HG02623 (cell line): ENCODE measurements around the gene TMEM117.

ENCODE experiments used
- ATAC-seq: cut with Tn5 transposase; IDR thresholded peaks from one replicate; pipeline ENCODE4 v1.9.1; 2021; ENCODE audit warnings: moderate library complexity; ENCODE audit not compliant: unreplicated experiment

Gene TMEM117

DNA sequence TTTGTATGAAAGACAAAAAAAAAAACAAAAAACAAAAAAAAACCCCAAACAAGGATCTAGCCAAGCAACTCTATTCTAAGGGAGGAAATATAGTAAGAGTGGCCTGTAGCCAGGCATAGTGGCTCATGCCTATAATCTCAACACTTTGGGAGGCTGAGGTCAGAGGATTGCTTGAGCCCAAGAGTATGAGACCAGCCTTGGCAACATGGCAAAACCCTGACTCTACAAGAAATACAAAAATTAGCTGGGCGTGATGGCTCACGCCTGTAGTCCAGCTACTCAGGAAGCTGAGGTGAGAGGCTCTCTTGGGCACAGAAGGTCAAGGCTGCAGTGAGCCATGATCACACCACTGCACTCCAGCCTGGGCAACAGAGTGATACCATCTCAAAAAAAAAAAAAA lies 47.9 kb downstream of the TMEM117 start:
- no peak for ATAC-seq

DNA sequence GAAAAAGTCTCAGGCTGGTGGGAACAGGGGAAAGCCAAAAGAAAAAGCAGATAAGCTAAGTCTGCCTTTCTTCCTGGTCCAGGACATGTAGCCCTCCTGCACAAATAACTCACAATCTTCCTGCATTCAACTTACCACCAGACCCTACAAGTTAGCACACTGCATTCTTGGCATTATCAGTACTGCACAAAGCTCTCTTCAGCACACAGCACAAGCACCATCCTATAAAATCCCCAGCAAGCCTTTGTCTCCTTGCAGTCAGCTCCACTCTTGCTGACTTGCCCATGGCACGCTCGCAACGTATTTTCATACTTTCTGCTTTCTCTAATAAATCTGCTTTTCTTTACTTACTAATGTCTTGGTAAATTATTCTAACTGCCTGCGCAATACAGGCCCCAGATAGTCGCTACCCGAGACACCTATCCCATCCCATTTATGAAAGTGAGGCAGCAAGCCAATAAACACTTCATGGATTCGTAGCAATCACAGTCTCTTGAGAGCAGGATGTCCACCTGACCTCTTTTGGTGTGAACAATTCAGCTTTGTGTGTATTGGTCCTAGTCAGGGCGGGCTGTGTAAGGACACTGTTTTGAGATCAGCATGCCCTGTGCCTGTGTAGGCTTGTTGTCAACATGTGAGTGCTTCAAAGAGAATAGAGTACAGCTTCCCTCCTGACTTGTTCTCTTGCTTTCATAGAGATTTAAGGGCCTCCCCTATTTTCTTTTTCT lies 49.0 kb downstream of the TMEM117 start:
- no peak for ATAC-seq

DNA sequence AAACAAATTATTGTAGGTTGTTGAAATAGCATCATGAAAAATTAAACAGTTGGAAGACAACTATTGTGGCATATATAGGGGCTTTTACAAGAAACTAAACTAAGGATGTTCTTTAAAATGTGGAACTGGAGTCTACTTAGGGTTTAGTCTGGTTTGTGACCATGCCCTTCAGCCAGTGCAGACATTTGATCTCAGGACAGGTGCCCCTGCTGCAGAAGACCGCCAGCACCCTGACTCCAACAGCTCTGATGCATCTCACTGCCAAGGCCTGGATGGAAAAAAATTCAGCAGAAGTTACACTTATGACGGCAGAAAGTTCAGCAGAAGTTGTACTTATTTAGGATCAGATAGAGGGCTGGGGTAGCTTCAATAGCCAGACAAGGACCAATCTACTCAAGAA lies 51.5 kb downstream of the TMEM117 start:
- no peak for ATAC-seq

DNA sequence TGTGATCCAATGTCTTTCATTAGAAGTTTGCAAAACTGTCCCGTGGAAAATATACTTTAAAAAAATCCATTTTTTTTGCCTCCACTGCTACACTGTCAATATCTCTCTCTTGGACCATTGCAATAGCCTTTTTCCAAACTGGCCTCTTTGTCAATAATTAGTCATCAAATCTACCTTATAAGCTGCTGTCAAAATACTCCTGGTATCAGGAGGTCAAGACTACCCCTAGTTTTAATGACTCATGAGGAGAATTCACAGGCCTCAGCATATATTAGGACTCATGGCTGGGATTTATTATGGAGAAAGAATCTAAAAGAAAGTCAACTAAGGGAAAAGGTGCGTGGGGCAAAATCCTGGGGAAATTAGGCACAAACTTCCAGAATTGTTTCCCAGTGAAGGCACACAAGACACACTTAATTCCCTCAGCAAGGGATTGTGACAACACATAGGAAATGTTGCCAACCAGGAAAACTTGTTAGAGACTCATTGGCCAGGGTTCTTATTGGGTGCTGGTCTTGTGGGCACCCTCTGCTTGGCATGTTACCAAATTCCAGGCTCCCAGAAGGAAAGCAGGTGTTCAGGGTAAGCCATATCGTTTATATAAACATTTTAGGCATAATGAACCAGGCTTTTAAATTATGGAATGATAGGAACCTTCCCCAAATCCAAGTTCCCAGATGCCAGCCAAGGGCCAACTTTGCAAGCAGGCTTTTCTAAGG lies 56.1 kb downstream of the TMEM117 start:
- no peak for ATAC-seq

DNA sequence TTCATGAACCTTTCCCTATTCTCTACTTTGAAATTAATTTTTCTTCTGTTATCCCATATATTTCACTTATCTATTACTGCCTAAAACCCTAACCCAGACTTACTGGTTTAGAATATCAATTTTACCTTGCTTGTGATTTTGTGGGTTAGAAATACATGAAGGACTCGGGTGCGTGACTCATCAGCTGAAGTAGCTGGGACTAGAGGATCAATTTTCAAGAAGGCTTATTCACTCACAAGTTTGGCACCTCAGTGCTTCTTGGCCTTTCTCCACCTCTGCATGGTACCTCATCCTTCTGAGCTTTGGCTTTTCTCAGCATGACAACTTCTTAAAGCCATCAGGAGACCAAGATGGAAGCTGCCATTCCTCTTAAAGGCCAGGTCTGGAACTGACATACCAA lies 57.8 kb downstream of the TMEM117 start:
- ATAC-seq = no peak

DNA sequence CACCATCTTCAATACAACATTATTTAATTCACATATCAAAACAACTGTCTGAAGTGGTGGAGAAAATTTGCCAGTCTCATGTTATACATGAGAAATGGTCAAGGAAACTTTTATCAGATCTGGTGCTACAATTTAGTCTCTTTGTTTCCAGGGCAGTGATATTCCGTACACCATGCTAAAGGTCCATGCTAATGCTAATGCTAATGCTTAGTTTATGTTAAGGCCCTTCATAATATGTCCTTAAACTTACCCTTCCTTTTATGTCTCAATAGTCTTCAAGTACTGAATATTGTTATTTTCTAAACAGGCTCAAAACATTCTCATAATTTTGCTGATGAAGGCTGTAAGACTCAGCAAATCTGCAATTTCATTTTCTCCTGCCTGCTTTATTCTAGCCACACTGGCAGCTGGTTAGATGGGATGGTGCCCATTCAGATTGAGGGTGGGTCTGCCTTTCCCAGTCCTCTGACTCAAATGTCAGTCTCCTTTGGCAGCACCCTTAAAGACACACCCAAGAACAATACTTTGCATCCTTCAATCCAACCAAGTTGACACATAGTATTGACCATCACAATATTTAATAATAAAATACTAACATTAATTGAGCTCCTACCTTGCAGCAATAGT lies 59.8 kb downstream of the TMEM117 start:
- ATAC-seq = no peak

DNA sequence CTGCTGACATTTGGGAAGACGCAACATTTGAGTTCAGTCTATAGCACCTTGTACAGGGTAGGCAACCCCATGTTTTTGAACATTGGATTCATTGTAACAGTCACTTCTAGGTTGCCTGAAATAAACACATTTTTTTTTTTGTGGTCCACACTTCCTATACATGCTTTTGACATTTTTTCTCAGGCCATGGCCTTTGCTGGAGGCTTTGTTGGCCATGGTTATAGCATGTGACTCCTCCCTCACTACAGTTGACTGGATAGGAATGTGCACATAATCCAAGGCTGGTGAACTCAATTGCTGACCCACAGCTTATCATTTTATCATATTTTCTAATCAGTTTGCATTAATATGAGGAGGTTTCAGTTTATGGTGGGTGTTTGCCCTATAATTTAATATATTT lies 60.6 kb downstream of the TMEM117 start:
- no peak for ATAC-seq

DNA sequence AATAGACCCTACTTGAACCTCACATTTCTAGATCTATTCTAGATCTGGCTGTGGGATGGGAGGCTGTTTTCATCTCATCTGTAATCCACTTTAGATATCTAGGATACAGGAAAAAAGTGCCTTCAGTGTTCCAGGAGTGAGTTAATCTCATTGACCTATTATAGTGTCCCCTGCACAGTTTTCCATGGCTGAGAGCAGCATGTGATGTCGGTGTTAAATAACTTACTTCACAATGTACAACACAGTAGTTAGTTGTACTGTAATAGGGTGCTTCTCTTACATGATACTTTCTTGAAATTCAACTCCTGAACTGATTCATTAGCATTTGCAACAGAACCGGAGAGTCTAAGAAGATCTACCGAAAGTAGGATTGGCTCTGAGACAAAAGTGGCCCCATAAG lies 62.6 kb downstream of the TMEM117 start:
- no peak for ATAC-seq

DNA sequence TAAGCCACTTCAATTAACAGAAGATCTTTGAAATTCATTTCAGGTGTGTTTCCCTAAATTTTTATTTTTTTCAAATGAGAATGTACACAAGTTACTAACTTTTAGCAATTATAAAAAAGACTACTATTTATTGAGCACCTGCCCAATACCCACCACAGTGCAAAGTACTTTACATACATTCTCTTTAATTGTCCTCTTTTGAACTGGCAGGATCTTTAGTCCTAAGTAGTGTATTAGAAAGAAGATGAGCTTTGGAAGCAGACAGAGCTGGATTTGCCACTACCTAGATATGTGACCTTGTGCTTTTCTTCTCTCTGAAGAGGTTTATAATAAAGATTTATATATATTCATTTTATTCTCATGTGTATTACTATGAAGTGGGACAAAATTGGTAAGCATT lies 63.7 kb downstream of the TMEM117 start:
- no peak for ATAC-seq

DNA sequence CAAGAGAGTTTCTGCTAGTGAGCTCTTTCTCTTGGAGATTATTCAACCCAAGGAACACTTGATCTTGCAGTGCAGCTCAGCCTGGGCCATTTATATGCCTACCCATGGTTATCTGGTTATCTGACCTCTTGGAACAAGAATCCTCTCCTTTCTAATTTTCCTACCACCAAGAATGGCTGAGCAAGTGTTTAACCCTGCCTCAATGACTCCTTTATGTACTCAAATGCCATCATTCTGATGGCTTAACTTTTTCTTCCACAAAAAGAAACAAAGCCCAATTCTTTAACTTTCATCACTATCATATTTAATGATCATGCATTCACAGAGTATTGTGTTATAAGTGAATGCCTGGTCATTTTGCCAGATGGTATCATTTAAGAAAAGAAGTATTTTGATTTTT lies 67.8 kb downstream of the TMEM117 start:
- no peak for ATAC-seq

DNA sequence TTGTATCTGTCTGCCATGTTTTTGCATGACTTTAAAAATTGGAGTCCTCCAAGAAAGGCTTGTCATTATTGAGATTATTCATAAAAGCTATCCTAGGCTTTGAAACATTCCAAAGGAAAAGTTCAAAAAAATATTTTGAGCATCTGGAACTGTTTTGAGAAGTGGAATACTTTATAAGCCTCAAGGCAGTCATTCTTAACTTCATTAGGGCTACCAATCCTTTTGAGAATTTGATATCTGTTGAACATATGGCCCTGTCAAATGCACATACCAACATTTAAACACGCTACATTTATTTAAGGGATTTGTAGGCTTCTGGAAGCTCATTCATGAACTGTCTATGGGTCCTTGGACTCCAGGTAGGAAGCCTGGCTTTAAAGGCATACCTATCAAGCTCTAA lies 77.0 kb downstream of the TMEM117 start:
- ATAC-seq = no peak

DNA sequence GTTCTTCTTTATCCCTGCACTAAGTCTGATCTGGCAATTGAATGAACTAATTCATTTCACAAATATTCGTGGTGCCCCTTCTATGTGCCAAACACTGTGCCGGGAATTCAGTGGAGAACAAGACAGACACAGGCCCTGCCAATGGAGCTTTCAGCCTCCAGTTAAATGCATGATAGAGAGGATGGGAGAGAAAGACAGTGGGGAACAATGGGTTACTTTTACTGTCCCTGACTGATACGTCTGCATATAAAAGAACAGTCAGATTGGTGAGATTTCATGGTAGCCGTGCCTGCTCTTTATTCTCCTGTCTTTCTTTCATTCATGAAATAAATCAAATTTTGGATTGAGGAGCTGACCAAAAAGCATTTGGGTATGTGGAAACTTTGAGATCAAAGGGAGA lies 78.5 kb downstream of the TMEM117 start:
- ATAC-seq = no peak

DNA sequence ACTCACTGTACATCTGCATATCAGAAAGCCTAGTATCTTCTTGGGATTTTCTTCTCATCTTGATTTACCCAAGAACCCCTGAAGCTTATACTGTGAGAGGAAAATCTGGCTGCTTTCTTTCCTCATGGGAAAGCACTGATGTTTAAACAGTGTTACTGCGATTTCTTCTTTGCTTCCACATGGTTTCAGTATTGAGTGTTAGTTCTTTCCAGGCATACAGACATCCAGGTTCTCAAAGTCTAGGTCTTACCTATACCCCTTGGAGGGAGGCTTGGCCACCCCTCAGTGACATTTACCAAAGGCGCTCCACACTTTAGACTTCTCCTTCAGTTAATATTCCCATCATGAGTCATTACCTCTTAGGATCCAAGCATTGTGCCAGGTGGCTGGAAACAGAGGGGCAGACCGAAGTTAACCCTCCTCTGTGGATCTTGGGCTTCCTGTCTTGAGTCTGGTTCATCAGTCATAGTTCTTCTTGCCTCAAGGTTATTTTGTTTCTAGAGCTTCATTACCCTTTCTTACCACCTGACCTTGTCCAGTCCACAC lies 79.1 kb downstream of the TMEM117 start:
- ATAC-seq = no peak

DNA sequence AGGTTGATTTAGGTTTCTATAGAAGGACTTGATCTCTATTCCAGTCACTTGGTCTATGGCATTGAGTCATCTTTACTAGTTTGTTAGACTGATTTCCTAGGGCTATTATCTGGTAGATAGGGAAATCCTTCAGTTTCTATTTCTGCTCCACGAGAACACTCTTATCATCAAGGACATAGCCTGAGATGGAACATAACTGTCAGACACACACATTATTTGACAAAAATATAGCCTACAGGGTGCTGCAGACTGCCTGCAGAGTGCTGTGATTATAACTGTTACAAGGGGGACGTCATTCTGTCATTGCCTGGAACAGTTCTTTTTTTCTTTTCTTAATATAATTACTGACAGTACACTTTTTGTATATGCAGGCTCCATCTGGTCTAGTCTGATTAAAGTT lies 82.0 kb downstream of the TMEM117 start:
- ATAC-seq = no peak

DNA sequence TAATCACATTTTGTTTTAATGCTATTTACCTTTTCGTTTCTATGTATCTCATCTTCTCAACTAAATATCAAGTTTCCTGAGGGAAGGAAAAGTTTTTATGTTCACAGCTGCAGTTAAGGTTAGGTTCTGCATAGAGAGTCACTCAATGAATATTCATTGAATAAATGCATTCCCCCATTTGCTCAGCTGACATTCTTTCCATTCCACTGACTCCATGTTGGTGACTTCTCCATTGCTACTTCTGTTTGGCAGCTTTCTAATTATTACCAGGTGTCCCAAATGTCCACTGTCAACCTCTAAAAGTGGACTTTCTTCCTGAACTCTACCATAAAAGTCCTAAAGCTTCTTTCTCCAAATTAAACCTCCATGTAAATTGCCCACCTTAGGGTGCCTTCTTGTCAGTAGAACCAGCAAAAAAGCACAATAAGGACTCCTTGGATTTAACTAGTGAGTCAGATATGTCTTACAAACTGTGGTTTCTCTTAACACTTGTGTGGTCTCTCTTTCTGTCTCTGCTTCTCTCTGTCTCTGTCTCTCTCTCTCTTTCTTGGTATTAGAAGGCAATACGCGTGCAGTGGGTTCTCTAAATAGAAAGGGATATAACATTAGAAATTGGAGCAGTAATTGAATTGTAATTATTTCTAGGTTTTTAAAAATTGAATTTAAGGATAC lies 85.9 kb downstream of the TMEM117 start:
- ATAC-seq = no peak

DNA sequence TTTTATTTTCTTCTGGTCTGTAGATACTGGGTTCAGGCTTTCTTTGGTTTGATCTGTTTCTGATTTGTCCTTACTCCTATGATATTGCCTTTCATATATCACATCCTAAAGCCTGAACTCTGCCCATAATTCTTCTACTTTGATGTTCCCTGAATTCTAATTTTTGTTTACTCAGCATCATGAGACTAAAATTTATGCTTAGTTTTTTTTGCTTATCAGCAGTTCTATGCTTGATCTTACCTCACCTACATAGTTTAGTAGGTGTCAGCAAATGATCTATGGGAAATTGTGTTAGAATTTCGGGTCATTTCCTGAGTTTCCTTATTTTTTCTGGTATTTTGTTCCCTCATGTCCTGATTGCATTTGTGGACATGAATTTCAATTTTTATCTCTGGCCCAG lies 94.2 kb downstream of the TMEM117 start:
- ATAC-seq = no peak

DNA sequence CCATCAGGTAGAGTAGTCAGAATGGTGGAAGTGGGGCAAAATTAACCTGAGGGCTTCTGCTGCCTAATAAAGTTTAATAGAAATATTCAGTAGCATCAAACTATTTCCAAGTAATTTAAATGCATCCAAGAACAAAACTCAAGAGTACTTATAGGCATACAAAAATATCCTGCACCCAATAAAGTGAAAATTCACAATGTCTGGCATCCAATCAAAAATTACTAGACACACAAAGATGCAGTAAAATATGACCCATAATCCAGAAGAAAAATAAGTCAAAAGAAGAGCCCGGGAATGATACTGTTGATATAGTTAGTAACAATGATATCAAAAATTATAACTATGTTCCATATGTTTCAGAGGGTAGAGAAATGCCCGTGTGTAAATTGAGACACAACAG lies 95.3 kb downstream of the TMEM117 start:
- no peak for ATAC-seq

DNA sequence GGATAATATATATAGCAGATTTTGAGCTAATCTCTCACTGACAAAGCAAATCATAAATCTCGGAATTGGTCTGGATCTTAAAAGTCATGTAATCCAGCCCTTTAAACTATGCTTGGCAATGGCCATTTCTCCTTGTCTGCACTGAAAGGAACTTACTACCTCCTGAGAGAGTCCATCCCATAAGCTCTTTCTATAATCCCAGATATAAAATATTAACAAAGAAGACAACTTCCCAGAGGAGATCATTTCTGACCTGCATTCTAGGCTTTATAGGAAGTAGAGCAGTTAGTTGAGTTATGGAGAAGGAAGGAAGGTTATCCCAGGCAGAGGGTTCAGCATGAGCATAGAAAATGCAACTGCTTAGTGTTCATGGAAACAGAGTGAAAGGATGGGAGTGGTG lies 99.7 kb downstream of the TMEM117 start:
- no peak for ATAC-seq

DNA sequence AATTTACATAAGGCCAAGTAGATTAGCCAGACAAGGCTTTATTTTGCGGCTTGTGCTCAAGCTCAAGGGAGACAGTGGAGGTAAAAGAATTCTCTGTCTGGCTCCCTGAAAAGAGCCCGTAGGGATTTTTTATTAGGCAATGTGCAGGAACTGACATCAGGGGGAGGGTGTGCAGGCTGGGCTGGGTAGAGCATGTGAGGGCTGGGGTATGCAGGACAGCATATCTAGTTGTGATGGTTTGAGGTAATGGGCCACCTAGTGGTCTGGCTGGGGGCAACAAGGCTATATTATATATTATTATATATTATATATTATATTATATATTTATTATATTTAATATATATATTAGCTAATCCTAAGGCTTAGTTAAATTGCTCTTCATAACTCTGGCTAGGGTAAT lies 102.1 kb downstream of the TMEM117 start:
- ATAC-seq = no peak

DNA sequence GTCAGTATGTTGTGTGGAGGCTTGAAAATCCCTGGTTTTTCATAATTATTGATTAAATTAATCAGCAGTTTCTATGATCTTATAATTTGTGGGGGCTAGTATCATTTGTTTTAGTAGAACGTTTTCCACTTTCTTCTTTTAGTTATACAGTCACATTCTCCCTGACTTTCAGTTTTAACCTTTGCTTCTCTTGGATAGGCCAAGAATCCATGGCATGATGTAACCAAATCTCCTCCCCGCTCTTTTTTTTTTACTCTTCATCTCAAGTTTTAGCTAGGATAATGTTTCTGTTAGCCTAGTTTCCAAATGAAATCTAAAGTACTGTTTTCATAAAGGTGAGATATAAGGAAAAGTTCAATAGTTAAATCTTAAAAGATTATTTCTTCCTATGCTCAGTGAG lies 106.5 kb downstream of the TMEM117 start:
- no peak for ATAC-seq

DNA sequence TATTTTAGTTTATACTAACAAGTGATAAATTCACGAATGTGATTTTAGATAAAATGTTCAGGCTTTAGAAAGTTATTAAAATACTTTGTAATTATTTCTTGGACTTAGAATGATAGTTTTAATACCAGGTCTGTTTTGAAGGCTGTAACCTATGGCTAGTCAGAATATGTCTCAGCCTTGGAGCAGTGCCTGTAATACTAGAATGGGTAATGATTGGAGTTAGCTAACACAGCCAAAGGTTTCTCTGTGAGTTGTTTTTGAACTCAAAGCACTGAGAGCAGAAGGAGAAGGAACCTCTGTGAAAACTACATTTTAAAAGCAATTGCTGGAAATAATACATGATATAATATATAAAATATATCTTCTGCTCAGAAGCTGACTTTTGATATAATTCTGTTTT lies 110.1 kb downstream of the TMEM117 start:
- no peak for ATAC-seq

DNA sequence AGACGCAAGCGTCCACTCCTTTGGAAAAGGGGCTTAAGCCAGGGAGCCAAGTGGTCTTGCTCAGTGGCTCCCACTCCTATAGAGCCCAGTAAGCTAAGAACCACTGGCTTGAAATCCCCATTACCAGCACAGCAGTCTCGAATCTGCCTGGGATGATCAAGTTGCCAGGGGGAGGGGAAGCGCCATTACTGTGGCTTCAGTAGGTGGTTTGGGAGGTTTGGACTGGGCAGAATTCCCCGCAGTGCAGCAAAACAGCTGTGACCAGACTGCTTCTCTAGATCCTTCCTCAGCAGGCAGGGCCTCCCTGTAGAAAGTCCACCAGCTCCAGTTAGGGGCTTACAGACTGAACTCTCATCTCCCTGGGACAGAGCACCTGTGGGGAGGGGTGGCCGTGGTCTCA lies 115.4 kb downstream of the TMEM117 start:
- no peak for ATAC-seq
